Epithelial cell of proximal tubule (primary cell): ENCODE data around the gene AQP10. TPM values are rescaled to one million over a fixed set of nuclear protein-coding genes. Genes with fewer than 3 reads are reported as not detected.
"Not testable (repeated sequence)": the region's sequence is repeated elsewhere in the genome, so short reads cannot be mapped to it uniquely, and the experiment has no call there.

ENCODE experiments used
- DNase-seq: peaks from one replicate; pipeline ENCODE4 v3.0.0-alpha.2; 2011; ENCODE audit warnings: low read depth
- H3K4me3 ChIP-seq: 2 replicates; pipeline ENCODE4 v1.5.1; 2011; ENCODE audit warnings: low read depth, mild to moderate bottlenecking, low read length
- total RNA-seq: library from RNA; depleted of rRNA; stranded (reverse); fragments of >200 nt; gene quantifications from 2 replicates; pipeline ENCODE4 v1.2.3, GENCODE V29; 2015
- TF ChIP-seq, protein P1 (sequence below): conservative IDR thresholded peaks from 2 replicates; pipeline ENCODE4 v1.5.1; 2012; ENCODE audit warnings: low read depth, mild to moderate bottlenecking, low read length

Gene AQP10
- total RNA-seq, 1 donor from 2014 or later, result not detected

DNA sequence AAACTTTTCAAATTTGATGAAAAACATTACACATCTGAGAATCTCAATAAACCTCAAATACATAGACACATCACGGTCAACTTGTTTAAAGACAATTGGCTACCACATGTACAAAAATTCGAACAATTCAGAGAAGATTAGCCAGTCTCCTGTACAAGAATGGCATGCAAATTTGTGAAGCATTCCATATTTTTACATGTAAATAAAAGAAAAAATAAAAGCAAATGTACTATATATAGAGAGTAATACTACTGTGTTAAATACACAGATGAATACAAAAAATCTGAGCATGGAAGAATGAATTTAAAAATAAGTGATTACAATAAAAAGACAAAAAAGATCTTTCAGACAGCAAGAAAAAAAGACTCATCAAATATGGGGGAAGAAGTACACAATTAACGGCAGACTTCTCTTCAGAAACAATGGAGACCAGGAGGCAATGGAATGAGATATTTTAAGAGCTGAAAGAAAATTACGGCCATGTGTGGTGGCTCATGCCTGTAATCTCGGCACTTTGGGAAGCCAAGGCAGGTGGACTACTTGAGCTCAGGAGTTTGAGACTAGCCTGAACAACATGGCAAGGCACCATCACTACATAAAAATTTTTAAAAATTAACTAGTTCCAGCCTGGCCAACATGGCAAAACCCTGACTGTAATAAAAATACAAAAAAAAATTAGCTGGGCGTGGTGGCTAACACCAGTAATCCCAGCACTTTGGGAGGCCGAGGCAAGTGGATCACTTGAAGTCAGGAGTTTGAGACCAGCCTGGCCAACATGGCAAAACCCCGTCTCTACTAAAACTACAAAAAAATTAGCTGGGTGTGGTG is 25.3 kb upstream of the AQP10 start:
- no peak overlapping the region for H3K4me3 ChIP-seq
- no peak for DNase-seq
- TF ChIP-seq, protein P1, sequence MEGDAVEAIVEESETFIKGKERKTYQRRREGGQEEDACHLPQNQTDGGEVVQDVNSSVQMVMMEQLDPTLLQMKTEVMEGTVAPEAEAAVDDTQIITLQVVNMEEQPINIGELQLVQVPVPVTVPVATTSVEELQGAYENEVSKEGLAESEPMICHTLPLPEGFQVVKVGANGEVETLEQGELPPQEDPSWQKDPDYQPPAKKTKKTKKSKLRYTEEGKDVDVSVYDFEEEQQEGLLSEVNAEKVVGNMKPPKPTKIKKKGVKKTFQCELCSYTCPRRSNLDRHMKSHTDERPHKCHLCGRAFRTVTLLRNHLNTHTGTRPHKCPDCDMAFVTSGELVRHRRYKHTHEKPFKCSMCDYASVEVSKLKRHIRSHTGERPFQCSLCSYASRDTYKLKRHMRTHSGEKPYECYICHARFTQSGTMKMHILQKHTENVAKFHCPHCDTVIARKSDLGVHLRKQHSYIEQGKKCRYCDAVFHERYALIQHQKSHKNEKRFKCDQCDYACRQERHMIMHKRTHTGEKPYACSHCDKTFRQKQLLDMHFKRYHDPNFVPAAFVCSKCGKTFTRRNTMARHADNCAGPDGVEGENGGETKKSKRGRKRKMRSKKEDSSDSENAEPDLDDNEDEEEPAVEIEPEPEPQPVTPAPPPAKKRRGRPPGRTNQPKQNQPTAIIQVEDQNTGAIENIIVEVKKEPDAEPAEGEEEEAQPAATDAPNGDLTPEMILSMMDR, result no peak

DNA sequence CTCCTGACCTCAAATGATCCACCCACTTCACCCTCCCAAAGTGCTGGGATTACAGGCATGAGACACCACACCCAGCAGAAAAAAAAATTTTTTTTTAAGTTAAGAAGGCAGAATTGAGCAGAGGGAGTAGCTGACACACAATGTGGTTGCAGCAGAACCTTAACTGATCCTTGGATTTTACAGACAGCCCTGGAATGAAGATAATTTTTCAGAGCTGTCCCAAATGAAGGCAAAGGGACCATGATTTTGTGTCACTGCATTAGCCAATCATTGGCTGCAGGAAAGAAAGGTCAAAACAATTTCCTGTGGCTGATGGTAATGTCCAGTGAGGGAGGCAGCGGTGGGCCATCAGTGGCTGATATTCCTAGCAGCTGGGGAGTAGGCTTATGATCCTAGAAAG is 19.3 kb upstream of the AQP10 start:
- no peak overlapping the region for H3K4me3 ChIP-seq
- no peak for DNase-seq
- TF ChIP-seq, protein P1, result no peak

DNA sequence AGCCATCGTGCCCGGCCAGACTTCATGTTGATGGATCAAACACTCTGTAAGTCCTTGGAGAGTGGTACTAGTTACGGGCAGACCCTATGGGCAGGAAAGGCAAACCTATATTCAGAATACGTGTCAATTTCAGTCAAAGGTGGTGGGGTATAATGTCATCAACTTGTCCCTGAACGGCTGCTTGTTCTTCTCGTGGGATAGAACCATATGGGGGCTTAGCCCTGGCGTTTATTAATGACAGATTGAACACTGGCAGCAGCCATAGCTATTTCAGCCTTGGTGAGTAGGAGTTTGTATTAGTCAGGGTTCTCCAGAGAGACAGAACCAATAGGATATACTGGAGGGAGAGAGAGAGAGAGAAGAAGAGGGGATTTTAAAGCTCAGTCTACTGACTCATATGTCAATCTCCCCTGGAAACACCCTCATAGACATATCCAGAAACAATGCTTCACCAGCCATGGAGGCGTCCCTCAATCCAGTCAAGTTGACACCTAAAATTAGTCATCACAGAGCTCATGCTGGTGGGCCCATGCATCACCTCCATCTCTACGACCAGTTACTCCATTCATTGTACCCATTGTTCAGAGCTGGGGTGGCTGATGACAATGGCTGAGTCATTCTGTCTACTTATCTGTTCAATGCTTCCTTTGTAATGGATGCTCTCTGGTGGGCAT is 16.1 kb upstream of the AQP10 start:
- TF ChIP-seq, protein P1, result no peak
- DNase-seq, result no peak
- no peak overlapping the region for H3K4me3 ChIP-seq

DNA sequence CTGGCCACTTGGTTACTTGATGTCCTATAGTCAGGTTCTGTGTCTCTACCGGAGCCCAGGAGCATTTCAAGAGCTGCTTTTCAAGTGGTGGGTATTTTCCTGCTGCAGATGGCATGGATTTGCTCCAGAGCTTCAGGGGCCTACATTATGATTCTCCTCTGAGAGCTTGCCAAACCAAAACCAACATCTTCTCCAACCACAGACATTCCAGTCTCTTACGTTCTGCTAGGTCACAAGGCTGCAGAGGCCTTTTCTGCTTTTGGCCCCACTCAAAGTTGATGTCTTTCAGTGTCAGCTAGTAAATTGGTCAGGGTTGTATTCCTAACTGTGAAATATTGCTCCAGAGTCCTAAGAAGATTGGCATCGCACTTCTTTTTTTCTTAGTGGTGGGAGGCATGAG is 14.7 kb upstream of the AQP10 start:
- TF ChIP-seq, protein P1, result no peak
- DNase-seq, result no peak
- H3K4me3 ChIP-seq, result no peak overlapping the region

DNA sequence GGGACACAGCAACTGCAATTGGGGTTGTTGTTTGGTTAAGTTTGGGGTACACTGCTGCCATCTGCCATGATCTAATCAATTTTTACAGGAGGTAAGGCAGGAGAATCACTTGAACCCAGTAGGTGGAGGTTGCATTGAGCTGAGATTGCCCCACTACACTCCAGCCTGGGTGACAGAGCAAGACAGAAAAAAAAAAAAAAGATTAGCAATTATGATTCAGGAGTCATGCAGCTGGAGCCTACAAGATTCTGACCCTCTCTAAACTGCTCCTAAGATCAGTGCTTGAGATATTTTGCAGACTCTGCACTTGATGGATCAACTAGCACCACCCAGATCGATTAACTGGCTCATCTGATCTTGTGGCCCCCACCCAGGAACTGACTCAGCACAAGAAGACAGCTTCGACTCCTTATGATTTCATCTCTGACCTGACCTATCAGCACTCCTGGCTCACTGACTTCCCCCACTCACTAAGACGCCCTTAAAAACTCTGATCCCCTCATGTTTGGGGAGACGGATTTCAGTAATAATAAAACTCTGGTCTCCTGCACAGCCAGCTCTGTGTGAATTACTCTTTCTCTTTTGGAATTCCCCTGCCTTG is 13.1 kb upstream of the AQP10 start:
- H3K4me3 ChIP-seq, DNase-seq: not testable (repeated sequence)

DNA sequence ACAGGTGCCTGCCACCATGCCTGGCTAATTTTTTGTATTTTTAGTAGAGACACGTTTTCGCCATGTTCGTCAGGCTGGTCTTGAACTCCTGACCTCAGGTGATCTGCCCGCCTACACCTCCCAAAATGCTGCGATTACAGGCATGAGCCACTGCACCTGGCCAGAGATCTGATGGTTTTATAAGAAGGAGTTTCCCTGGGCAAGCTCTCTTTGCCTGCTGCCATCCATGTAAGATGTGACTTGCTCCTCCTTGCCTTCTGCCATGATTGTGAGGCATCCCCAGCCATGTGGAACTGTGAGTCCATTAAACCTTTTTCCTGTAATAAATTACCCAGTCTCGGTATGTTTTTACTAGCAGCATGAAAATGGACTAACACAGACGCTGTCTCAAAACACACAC is 11.8 kb upstream of the AQP10 start:
- H3K4me3 ChIP-seq, DNase-seq: not testable (repeated sequence)

DNA sequence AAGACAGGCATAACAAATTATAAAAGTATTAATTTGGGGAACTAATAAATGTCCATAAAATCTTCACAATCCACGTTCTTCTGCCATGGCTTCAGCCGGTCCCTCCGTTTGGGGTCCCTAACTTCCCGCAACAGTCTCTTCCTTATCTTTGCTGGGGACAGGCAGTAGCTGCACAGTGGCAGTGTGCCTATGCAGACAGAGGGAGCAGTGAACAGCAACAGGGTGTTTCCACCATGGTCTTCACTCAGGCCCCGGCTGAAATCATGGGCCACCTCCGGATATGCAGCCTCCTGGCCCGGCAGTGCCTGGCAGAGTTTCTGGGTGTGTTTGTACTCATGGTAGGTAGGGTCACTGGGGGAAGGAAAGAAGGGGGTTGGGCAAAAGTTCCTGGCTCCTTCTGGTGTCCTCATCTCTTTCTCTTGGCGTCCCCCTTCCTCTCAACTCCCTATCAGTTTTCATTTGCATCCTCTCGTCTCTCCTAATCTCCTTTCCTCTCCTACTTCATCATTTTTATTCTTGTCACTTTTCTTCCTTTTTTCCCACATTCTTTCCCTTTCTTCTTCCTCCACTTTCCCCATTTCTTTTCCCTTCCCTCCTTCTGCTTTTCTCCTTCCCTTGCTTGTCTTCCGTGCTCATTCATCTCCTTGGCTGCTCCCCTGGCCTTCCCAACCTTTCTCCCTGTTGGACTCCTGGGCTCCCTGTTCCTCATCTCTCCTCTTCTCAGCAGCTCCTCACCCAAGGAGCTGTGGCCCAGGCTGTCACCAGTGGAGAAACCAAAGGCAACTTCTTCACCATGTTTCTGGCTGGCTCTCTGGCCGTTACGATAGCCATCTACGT is 8.4 kb upstream of the AQP10 start:
- not testable (repeated sequence) for DNase-seq, H3K4me3 ChIP-seq

DNA sequence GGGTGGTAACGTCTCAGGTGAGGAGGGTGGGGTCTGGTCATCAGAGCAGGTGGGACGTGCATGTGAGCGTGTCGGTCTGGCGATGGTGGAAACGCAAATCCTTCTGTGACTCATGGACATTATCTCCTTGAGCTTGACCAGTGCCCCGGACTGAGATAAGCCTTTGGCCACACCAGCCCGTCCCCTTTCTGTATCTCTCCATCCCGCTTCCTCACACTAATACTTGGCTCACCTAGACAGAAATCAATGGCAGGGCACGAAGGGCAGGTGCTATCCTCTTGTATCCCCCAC is 7.9 kb upstream of the AQP10 start:
- TF ChIP-seq, protein P1, result no peak
- no peak for DNase-seq

DNA sequence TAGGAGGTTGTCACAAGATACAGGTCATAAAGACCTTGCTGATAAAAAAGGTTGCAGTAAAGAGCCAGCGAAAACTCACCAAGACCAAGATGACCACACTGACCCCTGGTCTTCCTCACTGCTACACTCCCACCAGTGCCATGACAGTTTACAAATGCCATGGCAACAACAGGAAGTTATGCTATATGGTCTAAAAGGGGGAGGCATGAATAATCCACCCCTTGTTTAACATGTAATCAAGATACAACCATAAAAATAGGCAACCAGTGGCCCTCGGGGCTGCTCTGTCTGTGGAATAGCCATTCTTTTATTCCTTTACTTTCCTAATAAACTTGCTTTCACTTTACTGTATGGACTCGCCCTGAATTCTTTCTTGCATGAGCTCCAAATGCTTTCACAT is 6.7 kb upstream of the AQP10 start:
- not testable (repeated sequence) for H3K4me3 ChIP-seq, DNase-seq

More for the DNA sequence above, 7.9 kb upstream of the AQP10 start:
- no peak overlapping the region for H3K4me3 ChIP-seq
